Stimulated activated memory B cell treated with anti-CD40 and anti-IgM and Interleukin-4, amounts not matched to agents 10 μg/mL and 1 μg/mL and 100 μg/mL, for 72 hours (primary cell): Measurements from ENCODE around the gene PTPRT.

Experiments
- ATAC-seq: fragments of 150-1000 bp; cut with Tn5 transposase; 2 replicates; pipeline ENCODE4 v1.10.0; 2021
- H3K27ac Mint-ChIP-seq: one replicate; pipeline ENCODE4 v1.8.0; 2022; ENCODE audit warnings: mild to moderate bottlenecking, mixed read lengths
- H3K27me3 Mint-ChIP-seq: one replicate; pipeline ENCODE4 v1.8.0; 2022; ENCODE audit warnings: mixed read lengths
- H3K36me3 Mint-ChIP-seq: one replicate; pipeline ENCODE4 v1.8.0; 2022; ENCODE audit warnings: mixed read lengths
- H3K4me1 Mint-ChIP-seq: one replicate; pipeline ENCODE4 v1.8.0; 2022; ENCODE audit warnings: mixed read lengths
- H3K4me3 Mint-ChIP-seq: one replicate; pipeline ENCODE4 v1.8.0; 2022; ENCODE audit warnings: mild to moderate bottlenecking, moderate library complexity, mixed read lengths
- H3K9me3 Mint-ChIP-seq: one replicate; pipeline ENCODE4 v1.8.0; 2022; ENCODE audit warnings: mixed read lengths

PTPRT gene

GRCh38 chr20:43096931-43097260 lies 92.8 kb downstream of the PTPRT start:
- Mint-ChIP-seq H3K36me3 (no peaks in the 10 kb centered on the region), H3K27ac (no peak overlapping the region), H3K9me3 (peaks cover 19% of the 10 kb centered on the region), H3K4me1 (no peaks in the 10 kb centered on the region), H3K27me3 (peaks cover 9% of the 10 kb centered on the region), H3K4me3 (no peak overlapping the region)
- ATAC-seq, result no peak

GRCh38 chr20:43096126-43096930 lies 93.4 kb downstream of the PTPRT start:
- Mint-ChIP-seq H3K27ac (no peak overlapping the region), H3K36me3 (no peaks in the 10 kb centered on the region), H3K4me1 (no peaks in the 10 kb centered on the region), H3K4me3 (no peak overlapping the region), H3K9me3 (peaks cover 20% of the 10 kb centered on the region), H3K27me3 (peaks cover 9% of the 10 kb centered on the region)
- no peak for ATAC-seq

GRCh38 chr20:43095034-43095433 lies 94.7 kb downstream of the PTPRT start:
- no peak overlapping the region for H3K4me3 Mint-ChIP-seq
- H3K27ac Mint-ChIP-seq, result no peak overlapping the region
- ATAC-seq, result no peak
- H3K36me3 Mint-ChIP-seq, result no peaks in the 10 kb centered on the region
- H3K4me1 Mint-ChIP-seq, result no peaks in the 10 kb centered on the region
- H3K9me3 Mint-ChIP-seq, result peaks cover 21% of the 10 kb centered on the region
- peaks cover 9% of the 10 kb centered on the region for H3K27me3 Mint-ChIP-seq

- no peaks in the 10 kb centered on the region for H3K4me1 Mint-ChIP-seq
- H3K36me3 Mint-ChIP-seq, result no peaks in the 10 kb centered on the region
- no peak overlapping the region for H3K4me3 Mint-ChIP-seq
- H3K9me3 Mint-ChIP-seq, result peaks cover 21% of the 10 kb centered on the region
- H3K27me3 Mint-ChIP-seq, result no peaks in the 10 kb centered on the region
- no peak for ATAC-seq
- no peak overlapping the region for H3K27ac Mint-ChIP-seq
Observed at GRCh38 chr20:43092386-43093088, 97.2 kb downstream of the PTPRT start.

- H3K36me3 Mint-ChIP-seq, result no peaks in the 10 kb centered on the region
- no peaks in the 10 kb centered on the region for H3K27me3 Mint-ChIP-seq
- peaks cover 4% of the 10 kb centered on the region for H3K9me3 Mint-ChIP-seq
- no peaks in the 10 kb centered on the region for H3K4me1 Mint-ChIP-seq
- H3K27ac Mint-ChIP-seq, result no peak overlapping the region
- ATAC-seq, result no peak
- H3K4me3 Mint-ChIP-seq, result no peak overlapping the region
Observed at GRCh38 chr20:43068482-43068881, 121.2 kb downstream of the PTPRT start.

GRCh38 chr20:43066125-43066524 lies 123.6 kb downstream of the PTPRT start:
- H3K4me1 Mint-ChIP-seq, result no peaks in the 10 kb centered on the region
- no peak for ATAC-seq
- H3K36me3 Mint-ChIP-seq, result no peaks in the 10 kb centered on the region
- no peaks in the 10 kb centered on the region for H3K27me3 Mint-ChIP-seq
- H3K4me3 Mint-ChIP-seq, result no peak overlapping the region
- peaks cover 4% of the 10 kb centered on the region for H3K9me3 Mint-ChIP-seq
- H3K27ac Mint-ChIP-seq, result no peak overlapping the region

GRCh38 chr20:43065299-43065698 lies 124.4 kb downstream of the PTPRT start:
- Mint-ChIP-seq H3K4me1 (no peaks in the 10 kb centered on the region), H3K9me3 (peaks cover 4% of the 10 kb centered on the region), H3K27me3 (no peaks in the 10 kb centered on the region), H3K36me3 (no peaks in the 10 kb centered on the region), H3K27ac (no peak overlapping the region), H3K4me3 (no peak overlapping the region)
- ATAC-seq, result no peak

GRCh38 chr20:43058077-43058476 lies 131.6 kb downstream of the PTPRT start:
- no peak overlapping the region for H3K4me3 Mint-ChIP-seq
- no peaks in the 10 kb centered on the region for H3K27me3 Mint-ChIP-seq
- no peak for ATAC-seq
- H3K36me3 Mint-ChIP-seq, result no peaks in the 10 kb centered on the region
- no peak overlapping the region for H3K27ac Mint-ChIP-seq
- no peaks in the 10 kb centered on the region for H3K4me1 Mint-ChIP-seq
- peaks cover 3% of the 10 kb centered on the region for H3K9me3 Mint-ChIP-seq

- ATAC-seq, result no peak
- no peak overlapping the region for H3K27ac Mint-ChIP-seq
- no peaks in the 10 kb centered on the region for H3K36me3 Mint-ChIP-seq
- H3K27me3 Mint-ChIP-seq, result no peaks in the 10 kb centered on the region
- H3K9me3 Mint-ChIP-seq, result peaks cover 3% of the 10 kb centered on the region
- no peak overlapping the region for H3K4me3 Mint-ChIP-seq
- no peaks in the 10 kb centered on the region for H3K4me1 Mint-ChIP-seq
Observed at GRCh38 chr20:43057317-43057716, 132.4 kb downstream of the PTPRT start.

GRCh38 chr20:43055181-43055884 lies 134.4 kb downstream of the PTPRT start:
- Mint-ChIP-seq H3K27ac (no peak overlapping the region), H3K9me3 (peaks cover 3% of the 10 kb centered on the region), H3K36me3 (no peaks in the 10 kb centered on the region), H3K4me1 (no peaks in the 10 kb centered on the region), H3K27me3 (no peaks in the 10 kb centered on the region), H3K4me3 (no peak overlapping the region)
- ATAC-seq, result no peak

- ATAC-seq, result no peak
- H3K36me3 Mint-ChIP-seq, result no peaks in the 10 kb centered on the region
- no peak overlapping the region for H3K4me3 Mint-ChIP-seq
- H3K27me3 Mint-ChIP-seq, result no peaks in the 10 kb centered on the region
- no peak overlapping the region for H3K27ac Mint-ChIP-seq
- H3K9me3 Mint-ChIP-seq, result no peaks in the 10 kb centered on the region
- no peaks in the 10 kb centered on the region for H3K4me1 Mint-ChIP-seq
Observed at GRCh38 chr20:43052532-43052931, 137.2 kb downstream of the PTPRT start.

GRCh38 chr20:43046966-43047365 lies 142.7 kb downstream of the PTPRT start:
- Mint-ChIP-seq H3K9me3 (peaks cover 2% of the 10 kb centered on the region), H3K27me3 (no peaks in the 10 kb centered on the region), H3K4me3 (no peak overlapping the region), H3K36me3 (no peaks in the 10 kb centered on the region), H3K27ac (no peak overlapping the region), H3K4me1 (no peaks in the 10 kb centered on the region)
- no peak for ATAC-seq

- no peak for ATAC-seq
- H3K4me1 Mint-ChIP-seq, result no peaks in the 10 kb centered on the region
- no peaks in the 10 kb centered on the region for H3K27me3 Mint-ChIP-seq
- H3K36me3 Mint-ChIP-seq, result no peaks in the 10 kb centered on the region
- H3K27ac Mint-ChIP-seq, result no peak overlapping the region
- H3K9me3 Mint-ChIP-seq, result peaks cover 5% of the 10 kb centered on the region
- no peak overlapping the region for H3K4me3 Mint-ChIP-seq
Observed at GRCh38 chr20:43043887-43044286, 145.8 kb downstream of the PTPRT start.

GRCh38 chr20:43040427-43040826 lies 149.3 kb downstream of the PTPRT start:
- H3K9me3 Mint-ChIP-seq, result peaks cover 5% of the 10 kb centered on the region
- H3K27me3 Mint-ChIP-seq, result no peaks in the 10 kb centered on the region
- no peaks in the 10 kb centered on the region for H3K36me3 Mint-ChIP-seq
- H3K4me1 Mint-ChIP-seq, result no peaks in the 10 kb centered on the region
- H3K27ac Mint-ChIP-seq, result no peak overlapping the region
- H3K4me3 Mint-ChIP-seq, result no peak overlapping the region
- no peak for ATAC-seq

- Mint-ChIP-seq H3K9me3 (peaks cover 5% of the 10 kb centered on the region), H3K27ac (no peak overlapping the region), H3K36me3 (no peaks in the 10 kb centered on the region), H3K4me1 (no peaks in the 10 kb centered on the region), H3K27me3 (no peaks in the 10 kb centered on the region), H3K4me3 (no peak overlapping the region)
- ATAC-seq, result no peak
Observed at GRCh38 chr20:43037605-43038309, 151.9 kb downstream of the PTPRT start.
